Measurements from ENCODE around the gene MACO1.
"Not testable (repeated sequence)": the region's sequence is repeated elsewhere in the genome, so short reads cannot be mapped to it uniquely, and the experiment has no call there.

MACO1 gene

GRCh38 chr1:25409641-25410427 is 20.9 kb upstream of the MACO1 start:
- not testable (repeated sequence) for H4K20me1 ChIP-seq (ENCODE audit: insufficient read depth, low read length)

GRCh38 chr1:25412872-25413623 is 17.6 kb upstream of the MACO1 start:
- H3K36me3 ChIP-seq (ENCODE audit: insufficient read depth, low read length); H3K79me2 ChIP-seq (ENCODE audit: insufficient read depth, low read length); H3K9ac ChIP-seq (ENCODE audit: low read length); H3K9me3 ChIP-seq (ENCODE audit: low read length); H4K20me1 ChIP-seq (ENCODE audit: insufficient read depth, low read length); H3K27me3 ChIP-seq (ENCODE audit: insufficient read depth, low read length); H3F3A ChIP-seq (ENCODE audit: insufficient read depth, low read length); H2AFZ ChIP-seq (ENCODE audit: low read length); H3K9me2 ChIP-seq (ENCODE audit: low read depth, low read length); H3K4me3 ChIP-seq (ENCODE audit: low read depth, low read length, poor library complexity, severe bottlenecking); H3K4me1 ChIP-seq (ENCODE audit: insufficient read depth, low read length, severe bottlenecking); H3K4me2 ChIP-seq (ENCODE audit: low read length); H3K27ac ChIP-seq (ENCODE audit: low read depth, low read length, poor library complexity, severe bottlenecking): not testable (repeated sequence)

More at GRCh38 chr1:25409641-25410427, 20.9 kb upstream of the MACO1 start:
- H3K27ac ChIP-seq (ENCODE audit: low read depth, low read length, poor library complexity, severe bottlenecking); H3K4me1 ChIP-seq (ENCODE audit: insufficient read depth, low read length, severe bottlenecking); H3K9me3 ChIP-seq (ENCODE audit: low read length); H2AFZ ChIP-seq (ENCODE audit: low read length); H3F3A ChIP-seq (ENCODE audit: insufficient read depth, low read length); H3K9ac ChIP-seq (ENCODE audit: low read length); H3K79me2 ChIP-seq (ENCODE audit: insufficient read depth, low read length); H3K9me2 ChIP-seq (ENCODE audit: low read depth, low read length); H3K27me3 ChIP-seq (ENCODE audit: insufficient read depth, low read length); H3K4me3 ChIP-seq (ENCODE audit: low read depth, low read length, poor library complexity, severe bottlenecking); H3K36me3 ChIP-seq (ENCODE audit: insufficient read depth, low read length); H3K4me2 ChIP-seq (ENCODE audit: low read length): not testable (repeated sequence)

- not testable (repeated sequence) for H3K4me1 ChIP-seq (ENCODE audit: insufficient read depth, low read length, severe bottlenecking); H3K9ac ChIP-seq (ENCODE audit: low read length); H3K79me2 ChIP-seq (ENCODE audit: insufficient read depth, low read length); H3F3A ChIP-seq (ENCODE audit: insufficient read depth, low read length); H3K4me2 ChIP-seq (ENCODE audit: low read length); H3K36me3 ChIP-seq (ENCODE audit: insufficient read depth, low read length); H4K20me1 ChIP-seq (ENCODE audit: insufficient read depth, low read length); H3K9me3 ChIP-seq (ENCODE audit: low read length); H3K9me2 ChIP-seq (ENCODE audit: low read depth, low read length); H2AFZ ChIP-seq (ENCODE audit: low read length); H3K27ac ChIP-seq (ENCODE audit: low read depth, low read length, poor library complexity, severe bottlenecking); H3K4me3 ChIP-seq (ENCODE audit: low read depth, low read length, poor library complexity, severe bottlenecking); H3K27me3 ChIP-seq (ENCODE audit: insufficient read depth, low read length)
Measured at GRCh38 chr1:25414157-25414556, 16.5 kb upstream of the MACO1 start.

GRCh38 chr1:25414578-25414977 is 16.1 kb upstream of the MACO1 start:
- H3K4me2 ChIP-seq (ENCODE audit: low read length), result not testable (repeated sequence)

GRCh38 chr1:25417280-25417679 is 13.4 kb upstream of the MACO1 start:
- H3K9me3 ChIP-seq (ENCODE audit: low read length); H3F3A ChIP-seq (ENCODE audit: insufficient read depth, low read length); H3K79me2 ChIP-seq (ENCODE audit: insufficient read depth, low read length); H3K9ac ChIP-seq (ENCODE audit: low read length); H2AFZ ChIP-seq (ENCODE audit: low read length); H3K4me2 ChIP-seq (ENCODE audit: low read length); H3K36me3 ChIP-seq (ENCODE audit: insufficient read depth, low read length); H3K4me1 ChIP-seq (ENCODE audit: insufficient read depth, low read length, severe bottlenecking); H4K20me1 ChIP-seq (ENCODE audit: insufficient read depth, low read length); H3K27ac ChIP-seq (ENCODE audit: low read depth, low read length, poor library complexity, severe bottlenecking); H3K4me3 ChIP-seq (ENCODE audit: low read depth, low read length, poor library complexity, severe bottlenecking); H3K27me3 ChIP-seq (ENCODE audit: insufficient read depth, low read length); H3K9me2 ChIP-seq (ENCODE audit: low read depth, low read length): not testable (repeated sequence)

More at GRCh38 chr1:25414578-25414977, 16.1 kb upstream of the MACO1 start:
- H3F3A ChIP-seq (ENCODE audit: insufficient read depth, low read length); H3K9me2 ChIP-seq (ENCODE audit: low read depth, low read length); H3K4me1 ChIP-seq (ENCODE audit: insufficient read depth, low read length, severe bottlenecking); H3K79me2 ChIP-seq (ENCODE audit: insufficient read depth, low read length); H3K9ac ChIP-seq (ENCODE audit: low read length); H3K9me3 ChIP-seq (ENCODE audit: low read length); H4K20me1 ChIP-seq (ENCODE audit: insufficient read depth, low read length); H3K4me3 ChIP-seq (ENCODE audit: low read depth, low read length, poor library complexity, severe bottlenecking); H3K27ac ChIP-seq (ENCODE audit: low read depth, low read length, poor library complexity, severe bottlenecking); H3K36me3 ChIP-seq (ENCODE audit: insufficient read depth, low read length); H3K27me3 ChIP-seq (ENCODE audit: insufficient read depth, low read length); H2AFZ ChIP-seq (ENCODE audit: low read length): not testable (repeated sequence)

- not testable (repeated sequence) for H3K9me3 ChIP-seq (ENCODE audit: low read length); H3K79me2 ChIP-seq (ENCODE audit: insufficient read depth, low read length); H4K20me1 ChIP-seq (ENCODE audit: insufficient read depth, low read length); H3K4me1 ChIP-seq (ENCODE audit: insufficient read depth, low read length, severe bottlenecking); H3K9me2 ChIP-seq (ENCODE audit: low read depth, low read length); H2AFZ ChIP-seq (ENCODE audit: low read length); H3K27me3 ChIP-seq (ENCODE audit: insufficient read depth, low read length); H3K4me2 ChIP-seq (ENCODE audit: low read length); H3K9ac ChIP-seq (ENCODE audit: low read length); H3K36me3 ChIP-seq (ENCODE audit: insufficient read depth, low read length); H3K27ac ChIP-seq (ENCODE audit: low read depth, low read length, poor library complexity, severe bottlenecking); H3K4me3 ChIP-seq (ENCODE audit: low read depth, low read length, poor library complexity, severe bottlenecking); H3F3A ChIP-seq (ENCODE audit: insufficient read depth, low read length)
Measured at GRCh38 chr1:25419339-25419738, 11.4 kb upstream of the MACO1 start.

- H3K27ac ChIP-seq (ENCODE audit: low read depth, low read length, poor library complexity, severe bottlenecking); H3K4me2 ChIP-seq (ENCODE audit: low read length); H3F3A ChIP-seq (ENCODE audit: insufficient read depth, low read length); H3K36me3 ChIP-seq (ENCODE audit: insufficient read depth, low read length); H3K4me1 ChIP-seq (ENCODE audit: insufficient read depth, low read length, severe bottlenecking); H3K9ac ChIP-seq (ENCODE audit: low read length); H2AFZ ChIP-seq (ENCODE audit: low read length); H3K27me3 ChIP-seq (ENCODE audit: insufficient read depth, low read length); H3K79me2 ChIP-seq (ENCODE audit: insufficient read depth, low read length); H3K9me3 ChIP-seq (ENCODE audit: low read length); H4K20me1 ChIP-seq (ENCODE audit: insufficient read depth, low read length); H3K4me3 ChIP-seq (ENCODE audit: low read depth, low read length, poor library complexity, severe bottlenecking); H3K9me2 ChIP-seq (ENCODE audit: low read depth, low read length): not testable (repeated sequence)
Measured at GRCh38 chr1:25420715-25421114, 10.0 kb upstream of the MACO1 start, which contains the start of gene RHCE. Gene RHCE, minus strand, starts transcription at chr1:25420825. Its CDS starts 39 bp downstream, at chr1:25420786.
